Prostate gland (tissue), 2 donors: ENCODE data around the gene LIF. TPM values are rescaled to one million over a fixed set of nuclear protein-coding genes. Genes with fewer than 3 reads are reported as not detected.
"Not testable (repeated sequence)": the region's sequence is repeated elsewhere in the genome, so short reads cannot be mapped to it uniquely, and the experiment has no call there.

Experiments
- DNase-seq: peaks from one replicate; pipeline ENCODE4 v3.0.0-alpha.2; 2019; ENCODE audit warnings: low spot score
- H3K27ac ChIP-seq, 2 donors: fragments of 200-600 bp; sonication (generic); 2 replicates each; pipeline ENCODE4 v1.5.1; 2017 to 2019
- H3K27me3 ChIP-seq: fragments of 200-600 bp; sonication (generic); replicated peaks from 2 replicates; pipeline ENCODE4 v1.5.1; 2019; ENCODE audit not compliant: insufficient read depth
- H3K36me3 ChIP-seq, 2 donors: fragments of 200-600 bp; sonication (generic); 1 replicate in 1 of 2; 2 replicates in 1 of 2; pipeline versions ENCODE4 v1.5.1 to v1.8.1; 2017 to 2019
- H3K4me1 ChIP-seq: fragments of 200-600 bp; sonication (generic); replicated peaks from 2 replicates; pipeline ENCODE4 v1.5.1; 2019
- H3K4me3 ChIP-seq, 2 donors: fragments of 200-600 bp; sonication (generic); 2 replicates each; pipeline ENCODE4 v1.5.1; 2017 to 2019
- H3K9me3 ChIP-seq: fragments of 200-600 bp; sonication (generic); 2 replicates; pipeline ENCODE4 v1.5.1; 2017
- CTCF ChIP-seq, 4 experiments: fragments of 200-600 bp in 2 of 4; fragments of 450-650 bp in 2 of 4; sonication (generic) in 2 of 4; IDR thresholded peaks; 1 replicate in 3 of 4; 2 replicates in 1 of 4; pipeline ENCODE4 v1.5.1; 2016 to 2019; ENCODE audit warnings: antibody characterized with exemption in 4 of 4, mild to moderate bottlenecking in 2 of 4, moderate library complexity in 2 of 4
- POLR2A ChIP-seq: fragments of 450-650 bp; IDR thresholded peaks from one replicate; pipeline ENCODE4 v1.6.1; 2016; ENCODE audit warnings: antibody characterized with exemption, mild to moderate bottlenecking
- POLR2AphosphoS5 ChIP-seq: sonication (generic); formaldehyde crosslinking; IDR thresholded peaks from one replicate; pipeline ENCODE4 v1.6.1; 2017; ENCODE audit warnings: antibody characterized with exemption
- WGBS: methylation state at CpG from one replicate; pipeline ENCODE4 v1.1.5; 2018; 5-methylcytosine and 5-hydroxymethylcytosine counted together
- intact Hi-C: fragments of 100-400 bp; cut with DNase I; formaldehyde crosslinking; loops from one replicate; pipeline ENCODE4 v1.14.2; 2022
- total RNA-seq, 2 donors: library from RNA; depleted of rRNA; stranded (reverse); fragments of >200 nt; gene quantifications; one replicate each; pipeline ENCODE4 v1.1.0, GENCODE V29; 2016

The LIF gene
- total RNA-seq, 2 donors from 2014 or later: 0.40 to 0.59 TPM

DNA sequence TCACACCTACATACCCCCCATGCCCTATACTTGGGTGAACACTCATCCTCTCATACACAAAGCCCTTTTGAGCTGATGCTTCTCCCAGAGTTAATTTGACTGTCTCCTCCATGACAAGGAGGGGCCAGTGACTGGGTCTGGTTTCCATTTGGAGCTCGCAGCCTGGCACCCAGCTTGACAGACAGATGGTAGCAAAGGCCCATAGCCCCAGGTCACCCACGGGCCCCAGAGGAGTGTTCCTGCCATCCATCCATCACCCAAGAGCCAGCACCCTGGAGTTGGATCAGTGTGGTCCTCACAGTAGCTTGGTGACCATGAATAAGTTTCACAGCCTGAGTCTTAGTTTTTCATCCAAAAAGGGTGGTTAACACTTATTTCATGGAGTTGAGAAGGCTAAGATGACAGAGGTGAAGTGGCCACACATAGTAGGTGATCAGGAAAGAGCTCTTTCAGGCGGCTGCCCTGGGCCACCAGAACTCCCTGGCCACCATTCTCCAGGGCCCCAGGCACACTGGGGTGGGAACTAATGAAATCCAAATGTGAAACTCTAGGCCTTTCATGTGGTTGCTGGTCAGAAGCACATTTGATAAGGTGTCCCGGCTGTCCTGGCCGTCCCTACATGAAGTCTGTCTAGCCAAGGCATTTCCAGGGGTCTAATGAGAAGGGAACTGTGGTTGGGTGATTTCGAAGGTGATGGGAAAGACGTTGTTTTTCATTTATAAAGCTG lies 42.4 kb downstream of the LIF start:
- peaks cover 4% of the 10 kb centered on the region for H3K4me1 ChIP-seq
- intact Hi-C loops: no loop called here
- no peak for DNase-seq

DNA sequence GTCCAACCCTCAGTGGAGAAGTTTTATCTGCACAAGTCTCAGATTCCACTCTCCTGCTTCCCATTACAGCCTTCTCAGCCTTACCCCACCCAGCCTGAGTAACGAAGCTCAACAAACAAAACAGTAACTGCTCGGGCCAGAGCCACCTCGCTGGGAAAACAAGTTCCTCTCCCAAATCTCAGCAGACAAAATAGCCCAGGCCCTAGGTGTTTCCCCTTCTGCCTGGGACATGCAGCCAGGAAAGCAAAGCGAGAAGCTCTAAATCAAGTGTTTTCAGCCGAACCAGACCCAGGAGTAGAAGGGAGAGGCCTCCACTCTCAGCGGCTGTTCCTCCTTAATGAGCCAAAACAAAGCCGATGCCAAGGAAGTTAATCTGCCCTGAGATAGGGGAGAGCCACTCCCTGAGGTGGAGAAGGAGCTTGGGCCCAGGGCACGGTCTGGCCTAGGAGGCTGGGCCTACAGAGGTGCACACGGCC lies 44.0 kb downstream of the LIF start:
- TF ChIP-seq CTCF (IDR thresholded peaks at IDR 0.05) (no peak), POLR2AphosphoS5 (peak; percentile 82), POLR2A (peak; percentile 17)
- Histone ChIP-seq H3K36me3 (no peaks in the 10 kb centered on the region), H3K9me3 (no peaks in the 10 kb centered on the region), H3K4me1 (peaks cover 4% of the 10 kb centered on the region), H3K4me3 (no peak overlapping the region), H3K27me3 (no peaks in the 10 kb centered on the region), H3K27ac (peak overlapping the region; percentile 70 to 85)
- 17% methylated on average over 9 of the region's 9 CpGs for WGBS
- peak; percentile 81 for DNase-seq
- intact Hi-C loops: no loop called here

More for the DNA sequence above, 42.4 kb downstream of the LIF start:
- Histone ChIP-seq H3K9me3 (no peaks in the 10 kb centered on the region), H3K4me3 (no peak overlapping the region), H3K36me3 (no peaks in the 10 kb centered on the region), H3K27ac (peak overlapping the region; percentile 6 to 36), H3K27me3 (no peaks in the 10 kb centered on the region)
- 64% methylated on average over 7 of the region's 7 CpGs for WGBS
- TF ChIP-seq POLR2A (no peak), POLR2AphosphoS5 (no peak), CTCF (IDR thresholded peaks at IDR 0.05) (no peak)

DNA sequence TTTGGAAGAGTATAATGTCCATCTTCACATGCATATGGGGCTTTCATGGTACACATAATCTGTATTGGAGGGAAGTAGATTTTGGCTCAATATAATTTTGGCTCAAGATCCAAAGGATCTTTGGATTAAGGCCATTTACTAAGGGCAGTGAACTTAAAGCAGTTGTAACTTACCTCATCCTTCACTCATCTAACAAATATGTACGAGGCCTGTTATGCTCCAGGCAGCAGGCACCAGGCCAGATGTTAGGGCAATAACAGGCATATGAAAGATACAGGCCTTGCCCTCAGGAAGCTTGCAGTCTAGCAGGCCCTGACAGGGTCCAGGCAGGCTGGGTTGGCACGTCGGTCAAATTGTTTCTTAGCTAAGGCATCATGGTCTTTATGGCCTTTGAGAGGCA lies 44.6 kb downstream of the LIF start:
- Histone ChIP-seq H3K4me1 (peaks cover 4% of the 10 kb centered on the region), H3K27ac (peak overlapping the region; percentile 70 to 85), H3K36me3 (no peaks in the 10 kb centered on the region), H3K9me3 (no peaks in the 10 kb centered on the region), H3K4me3 (no peak overlapping the region), H3K27me3 (no peaks in the 10 kb centered on the region)
- TF ChIP-seq POLR2AphosphoS5 (no peak), CTCF (IDR thresholded peaks at IDR 0.05) (no peak), POLR2A (no peak)
- intact Hi-C loops: no loop called here
- WGBS: 59% methylated on average over 3 of the region's 3 CpGs
- no peak for DNase-seq

DNA sequence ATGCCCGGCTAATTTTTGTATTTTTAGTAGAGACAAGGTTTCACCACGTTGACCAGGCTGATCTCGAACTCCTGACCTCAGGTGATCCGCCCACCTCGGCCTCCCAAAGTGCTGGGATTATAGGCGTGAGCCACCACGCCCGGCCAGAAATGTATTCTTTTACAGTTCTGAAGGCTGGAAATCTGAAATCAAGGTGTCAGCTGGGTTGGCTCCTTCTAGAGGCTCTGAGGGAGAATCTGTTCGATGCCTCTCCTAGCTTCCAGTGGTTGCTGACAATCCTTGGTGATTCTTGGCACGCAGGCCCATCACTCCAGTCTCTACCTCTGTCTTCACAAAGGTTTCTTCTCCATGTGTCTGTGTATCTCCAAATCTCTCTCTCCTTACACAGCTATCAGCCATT lies 45.7 kb downstream of the LIF start:
- H3K27me3 ChIP-seq, H3K27ac ChIP-seq, H3K4me1 ChIP-seq, H3K4me3 ChIP-seq, H3K9me3 ChIP-seq, intact Hi-C loops, DNase-seq, H3K36me3 ChIP-seq: not testable (repeated sequence)
- 92% methylated on average over 10 of the region's 10 CpGs for WGBS

DNA sequence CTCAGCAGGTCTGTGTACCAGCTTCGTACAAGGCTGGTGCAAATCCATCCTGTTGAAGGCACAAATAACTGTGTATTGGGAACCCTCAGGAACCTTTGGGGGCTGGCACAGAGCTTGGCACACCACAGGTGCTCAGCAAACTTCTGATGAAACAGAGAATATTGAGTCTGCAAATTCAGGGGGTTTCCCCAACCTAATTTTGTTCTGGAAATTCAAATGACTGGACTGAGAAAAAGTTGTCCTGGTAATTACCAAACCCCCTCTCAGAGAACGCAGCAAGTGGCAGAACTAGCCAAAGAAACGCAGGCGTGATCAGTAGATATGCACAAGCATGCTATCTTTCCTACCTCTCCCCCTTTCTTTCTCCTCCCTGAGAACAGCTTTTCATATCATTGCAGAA lies 47.6 kb downstream of the LIF start:
- Histone ChIP-seq H3K4me3 (no peak overlapping the region), H3K27me3 (no peaks in the 10 kb centered on the region), H3K9me3 (no peaks in the 10 kb centered on the region), H3K27ac (no peak overlapping the region), H3K4me1 (peaks cover 8% of the 10 kb centered on the region), H3K36me3 (no peaks in the 10 kb centered on the region)
- DNase-seq: no peak
- WGBS: 86% methylated on average over 4 of the region's 4 CpGs
- TF ChIP-seq POLR2A (no peak), CTCF (IDR thresholded peaks at IDR 0.05) (no peak), POLR2AphosphoS5 (no peak)
- intact Hi-C loops: no loop called here
